Thoracic aorta (tissue), 2 donors: Measurements from ENCODE around the gene LANCL3. TPM values are rescaled to one million over a fixed set of nuclear protein-coding genes. Genes with fewer than 3 reads are reported as not detected.

Experiments used
- ATAC-seq: fragments of 150-250 bp; one replicate; pipeline ENCODE4 v1.8.0; 2017; ENCODE audit warnings: low read depth; ENCODE audit not compliant: insufficient number of reproducible peaks, low FRiP score
- DNase-seq: peaks from one replicate; pipeline ENCODE4 v3.0.0-alpha.2; 2020; ENCODE audit warnings: low spot score
- H3K27ac ChIP-seq, 2 donors: fragments of 200-600 bp; sonication (generic); 1 replicate in 1 of 2; 2 replicates in 1 of 2; pipeline ENCODE4 v1.5.1; 2016; ENCODE audit warnings: mild to moderate bottlenecking in 2 of 2, moderate library complexity in 2 of 2
- H3K27me3 ChIP-seq: fragments of 200-600 bp; sonication (generic); replicated peaks from 2 replicates; pipeline ENCODE4 v1.6.0; 2016; ENCODE audit warnings: mild to moderate bottlenecking; ENCODE audit not compliant: insufficient read depth
- H3K36me3 ChIP-seq: fragments of 200-600 bp; sonication (generic); one replicate; pipeline ENCODE4 v1.5.1; 2016
- H3K4me1 ChIP-seq, 2 donors: fragments of 200-600 bp; sonication (generic); 1 replicate in 1 of 2; 2 replicates in 1 of 2; pipeline versions ENCODE4 v1.5.1 to v1.6.0; 2016; ENCODE audit warnings: low read depth in 2 of 2, mild to moderate bottlenecking in 1 of 2; ENCODE audit not compliant: control insufficient read depth in 1 of 2
- H3K4me3 ChIP-seq: fragments of 200-600 bp; sonication (generic); 2 replicates; pipeline ENCODE4 v1.5.1; 2016; ENCODE audit warnings: mild to moderate bottlenecking
- H3K9me3 ChIP-seq: fragments of 200-600 bp; sonication (generic); 2 replicates; pipeline ENCODE4 v1.5.1; 2016
- CTCF ChIP-seq: fragments of 200-600 bp; sonication (generic); IDR thresholded peaks from one replicate; pipeline ENCODE4 v1.5.1; 2019; ENCODE audit warnings: antibody characterized with exemption
- total RNA-seq, 2 donors: library from RNA; depleted of rRNA; stranded (reverse); fragments of >200 nt; gene quantifications; one replicate each; pipeline versions ENCODE4 v1.1.0 to v1.2.3, GENCODE V29; 2016

The LANCL3 gene
- total RNA-seq, 2 donors from 2014 or later: 0.95 to 0.99 TPM

- Histone ChIP-seq H3K27ac (no peak overlapping the region), H3K4me3 (no peak overlapping the region), H3K9me3 (no peaks in the 10 kb centered on the region), H3K4me1 (no peaks in the 10 kb centered on the region), H3K27me3 (no peaks in the 10 kb centered on the region), H3K36me3 (no peaks in the 10 kb centered on the region)
- no peak for ATAC-seq
- DNase-seq: no peak
- TF ChIP-seq CTCF: no peak
Measured at GRCh38 chrX:37651921-37652452, 80.5 kb downstream of the LANCL3 start.

- Histone ChIP-seq H3K27me3 (no peaks in the 10 kb centered on the region), H3K4me1 (no peaks in the 10 kb centered on the region), H3K9me3 (no peaks in the 10 kb centered on the region), H3K27ac (no peak overlapping the region), H3K36me3 (no peaks in the 10 kb centered on the region), H3K4me3 (no peak overlapping the region)
- TF ChIP-seq CTCF: no peak
- DNase-seq: no peak
- no peak for ATAC-seq
Measured at GRCh38 chrX:37652589-37653231, 81.2 kb downstream of the LANCL3 start.

GRCh38 chrX:37653397-37654085 is 82.1 kb downstream of the LANCL3 start:
- no peak for TF ChIP-seq CTCF
- no peak for ATAC-seq
- H3K27me3 ChIP-seq: no peaks in the 10 kb centered on the region
- H3K4me1 ChIP-seq: no peaks in the 10 kb centered on the region
- no peak for DNase-seq
- H3K4me3 ChIP-seq: no peak overlapping the region
- H3K36me3 ChIP-seq: no peaks in the 10 kb centered on the region
- H3K9me3 ChIP-seq: no peaks in the 10 kb centered on the region
- no peak overlapping the region for H3K27ac ChIP-seq

DNA sequence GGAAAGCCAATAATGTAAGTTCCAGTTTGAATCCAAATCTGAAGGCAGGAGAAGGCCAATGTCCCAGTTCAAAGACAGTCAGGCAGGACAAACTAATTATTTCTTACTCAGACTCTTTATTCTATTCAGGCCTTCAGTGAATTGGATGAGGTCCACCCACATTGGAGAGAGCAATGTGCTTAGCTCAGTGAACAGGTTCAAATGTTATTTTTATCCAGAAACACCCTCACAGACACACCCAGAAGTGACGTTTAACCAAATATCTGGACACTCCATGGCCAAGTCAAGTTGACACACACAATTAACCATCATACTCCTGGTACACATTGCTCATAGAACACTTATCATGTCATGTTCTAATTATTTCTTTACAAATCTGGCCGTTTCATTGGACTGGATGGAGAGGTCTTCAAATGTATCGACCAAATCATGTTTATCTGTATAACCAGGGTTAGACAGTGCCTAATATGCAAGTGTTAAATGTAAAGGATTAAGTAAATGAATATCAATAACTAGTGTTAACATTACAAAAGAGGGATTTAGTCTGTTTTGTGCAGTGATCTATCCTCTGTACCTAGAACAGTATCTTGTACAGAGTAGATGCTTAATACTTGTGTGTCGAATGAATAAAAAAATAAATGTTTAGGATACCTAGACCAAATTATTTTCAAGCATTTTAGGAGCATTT is 87.0 kb downstream of the LANCL3 start:
- Histone ChIP-seq H3K4me3 (no peak overlapping the region), H3K9me3 (no peaks in the 10 kb centered on the region), H3K4me1 (no peaks in the 10 kb centered on the region), H3K36me3 (no peaks in the 10 kb centered on the region), H3K27ac (no peak overlapping the region), H3K27me3 (no peaks in the 10 kb centered on the region)
- no peak for ATAC-seq
- no peak for TF ChIP-seq CTCF
- DNase-seq: no peak

DNA sequence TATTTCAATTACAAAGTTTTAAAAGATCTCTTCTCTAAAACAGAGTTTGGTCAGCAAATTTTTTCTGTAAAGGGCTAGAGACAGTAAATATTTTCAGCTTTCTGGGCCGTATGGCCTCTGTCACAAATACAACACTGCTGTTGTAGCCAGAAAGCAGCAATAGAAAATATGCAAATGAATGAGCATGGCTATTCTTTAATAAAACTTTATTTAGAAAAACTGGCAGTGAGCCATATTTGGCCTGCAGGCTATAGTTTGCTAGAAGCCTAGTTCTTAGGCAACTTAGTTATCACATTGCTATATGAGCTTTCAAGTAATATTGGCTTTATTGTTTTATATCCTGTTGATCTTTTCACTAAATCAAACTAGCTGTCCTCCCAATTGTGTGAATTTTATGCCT is 87.6 kb downstream of the LANCL3 start:
- DNase-seq (no peak), ATAC-seq (no peak)
- Histone ChIP-seq H3K4me1 (no peaks in the 10 kb centered on the region), H3K27ac (no peak overlapping the region), H3K4me3 (no peak overlapping the region), H3K36me3 (no peaks in the 10 kb centered on the region), H3K27me3 (no peaks in the 10 kb centered on the region), H3K9me3 (no peaks in the 10 kb centered on the region)
- no peak for TF ChIP-seq CTCF
